ENCODE data around the gene LZTR1.

DNA sequence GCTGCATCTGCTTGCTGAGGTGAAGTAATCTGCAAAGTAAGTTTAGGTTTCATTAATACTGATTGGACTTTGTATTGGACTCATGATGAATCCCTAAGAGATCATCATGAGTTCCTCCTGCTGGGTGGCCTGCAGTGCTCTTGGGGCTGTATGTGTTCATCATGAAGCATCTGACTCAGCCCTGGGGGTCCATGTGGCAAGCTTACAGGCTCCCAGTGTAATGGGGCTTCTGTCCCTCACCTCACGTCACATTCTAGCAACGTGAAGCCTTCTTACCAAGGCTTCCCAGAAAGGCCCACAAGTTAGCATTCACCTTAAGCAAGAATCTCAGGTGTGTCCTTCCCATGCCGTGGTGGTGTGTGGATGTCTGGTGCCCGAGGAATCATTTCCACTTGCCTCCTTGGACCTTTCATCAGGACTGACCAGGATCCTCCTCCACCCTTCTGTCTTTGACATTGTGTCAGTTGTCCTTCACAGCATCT, 41.2 kb upstream of the LZTR1 start:
- no peak for TF ChIP-seq EP300 (IDR thresholded peaks at IDR 0.05)
- TF ChIP-seq, protein P1, sequence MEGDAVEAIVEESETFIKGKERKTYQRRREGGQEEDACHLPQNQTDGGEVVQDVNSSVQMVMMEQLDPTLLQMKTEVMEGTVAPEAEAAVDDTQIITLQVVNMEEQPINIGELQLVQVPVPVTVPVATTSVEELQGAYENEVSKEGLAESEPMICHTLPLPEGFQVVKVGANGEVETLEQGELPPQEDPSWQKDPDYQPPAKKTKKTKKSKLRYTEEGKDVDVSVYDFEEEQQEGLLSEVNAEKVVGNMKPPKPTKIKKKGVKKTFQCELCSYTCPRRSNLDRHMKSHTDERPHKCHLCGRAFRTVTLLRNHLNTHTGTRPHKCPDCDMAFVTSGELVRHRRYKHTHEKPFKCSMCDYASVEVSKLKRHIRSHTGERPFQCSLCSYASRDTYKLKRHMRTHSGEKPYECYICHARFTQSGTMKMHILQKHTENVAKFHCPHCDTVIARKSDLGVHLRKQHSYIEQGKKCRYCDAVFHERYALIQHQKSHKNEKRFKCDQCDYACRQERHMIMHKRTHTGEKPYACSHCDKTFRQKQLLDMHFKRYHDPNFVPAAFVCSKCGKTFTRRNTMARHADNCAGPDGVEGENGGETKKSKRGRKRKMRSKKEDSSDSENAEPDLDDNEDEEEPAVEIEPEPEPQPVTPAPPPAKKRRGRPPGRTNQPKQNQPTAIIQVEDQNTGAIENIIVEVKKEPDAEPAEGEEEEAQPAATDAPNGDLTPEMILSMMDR (IDR thresholded peaks at IDR 0.05): no peak

Measured in sigmoid colon (tissue), 4 donors.